Stimulated activated CD8-positive, alpha-beta memory T cell treated with anti-CD3 and anti-CD28 coated beads, Interleukin-15, amount 100 ng/mL, for 4 hours (primary cell): ENCODE measurements around the gene ADAMTS9.
"Not testable (repeated sequence)": the region's sequence is repeated elsewhere in the genome, so short reads cannot be mapped to it uniquely, and the experiment has no call there.

Experiments used
- DNase-seq, 2 donors: peaks; one replicate each; pipeline ENCODE4 v3.0.0-alpha.2; 2020; ENCODE audit warnings: low read depth in 2 of 2

ADAMTS9 gene

GRCh38 chr3:64575211-64575844 is 112.5 kb downstream of the ADAMTS9 start:
- no peak for DNase-seq

- DNase-seq: no peak
Observed at GRCh38 chr3:64574194-64574593, 113.6 kb downstream of the ADAMTS9 start.

- DNase-seq: no peak
Observed at GRCh38 chr3:64571982-64572381, 115.8 kb downstream of the ADAMTS9 start.

GRCh38 chr3:64568895-64569517 is 118.8 kb downstream of the ADAMTS9 start:
- DNase-seq: no peak

GRCh38 chr3:64566859-64567258 is 120.9 kb downstream of the ADAMTS9 start:
- DNase-seq: no peak

GRCh38 chr3:64563751-64564150 is 124.0 kb downstream of the ADAMTS9 start:
- DNase-seq: no peak

- no peak for DNase-seq
Observed at GRCh38 chr3:64561868-64562267, 125.9 kb downstream of the ADAMTS9 start.

- no peak for DNase-seq
Observed at GRCh38 chr3:64561325-64561843, 126.4 kb downstream of the ADAMTS9 start.

- no peak for DNase-seq
Observed at GRCh38 chr3:64560791-64561190, 127.0 kb downstream of the ADAMTS9 start.

- no peak for DNase-seq
Observed at GRCh38 chr3:64559588-64559987, 128.2 kb downstream of the ADAMTS9 start.

- DNase-seq: no peak
Observed at GRCh38 chr3:64556046-64556445, 131.8 kb downstream of the ADAMTS9 start.

GRCh38 chr3:64555351-64555750 is 132.4 kb downstream of the ADAMTS9 start:
- no peak for DNase-seq

GRCh38 chr3:64554096-64554920 is 133.5 kb downstream of the ADAMTS9 start:
- no peak for DNase-seq

- no peak for DNase-seq
Observed at GRCh38 chr3:64552966-64553365, 134.8 kb downstream of the ADAMTS9 start.

- DNase-seq: no peak
Observed at GRCh38 chr3:64552160-64552559, 135.6 kb downstream of the ADAMTS9 start.

- no peak for DNase-seq
Observed at GRCh38 chr3:64551697-64552096, 136.1 kb downstream of the ADAMTS9 start.

GRCh38 chr3:64550745-64551144 is 137.1 kb downstream of the ADAMTS9 start:
- DNase-seq: no peak

GRCh38 chr3:64549869-64550268 is 137.9 kb downstream of the ADAMTS9 start:
- DNase-seq: no peak

- no peak for DNase-seq
Observed at GRCh38 chr3:64548200-64548889, 139.5 kb downstream of the ADAMTS9 start.

GRCh38 chr3:64546856-64547255 is 140.9 kb downstream of the ADAMTS9 start:
- DNase-seq: no peak

- DNase-seq: not testable (repeated sequence)
Observed at GRCh38 chr3:64545239-64545638, 142.6 kb downstream of the ADAMTS9 start.

- no peak for DNase-seq
Observed at GRCh38 chr3:64541803-64542202, 146.0 kb downstream of the ADAMTS9 start.
